RWPE1 (cell line): ENCODE results near the gene TSPAN5.
A peak's percentile ranks its signal among the peaks of the same experiment; 100 is the strongest.

Source experiments
- CTCF ChIA-PET: fragments of 350-600 bp; sonication (Branson Sonifier 250); formaldehyde crosslinking; extraction: SDS; loops from one replicate; lab custom pipeline; 2021; lab: Yijun Ruan, JAX
- POLR2A ChIA-PET: fragments of 400-600 bp; formaldehyde crosslinking; extraction: SDS; loops from one replicate; lab custom pipeline; 2020; ENCODE audit warnings: antibody characterized with exemption; ENCODE audit not compliant: low non-redundant PET; lab: Yijun Ruan, JAX
- DNase-seq: peaks from one replicate; pipeline ENCODE4 v3.0.0; 2012; ENCODE audit warnings: low spot score
- H3K27ac ChIP-seq: fragments of 450-650 bp; 2 replicates; pipeline ENCODE4 v1.5.1; 2017
- CTCF ChIP-seq: fragments of 450-650 bp; conservative IDR thresholded peaks from 2 replicates; pipeline ENCODE4 v1.5.1; 2017; ENCODE audit warnings: low read depth, mild to moderate bottlenecking

The TSPAN5 gene

GRCh38 chr4:98448908-98449307 lies 209.5 kb downstream of the TSPAN5 start:
- CTCF ChIA-PET, result interaction anchor here (0.5 to 0.8 kb wide), 3 partner anchors 19 to 264 kb away, joined by 3 to 5 read pairs (median 4); no protein-coding TSS in a partner anchor
- DNase-seq, result no peak
- TF ChIP-seq CTCF, result no peak
- H3K27ac ChIP-seq, result no peak overlapping the region
- POLR2A ChIA-PET, result no interaction called here

- POLR2A ChIA-PET, result no interaction called here
- peak overlapping the region; percentile 80 for H3K27ac ChIP-seq
- no peak for DNase-seq
These were observed 210.8 kb downstream of the TSPAN5 start for GRCh38 chr4:98447648-98448047.

GRCh38 chr4:98446499-98447375 lies 211.7 kb downstream of the TSPAN5 start:
- POLR2A ChIA-PET, result no interaction called here
- CTCF ChIA-PET, result interaction anchor here (1.0 kb wide), 1 partner anchor 45 kb away, joined by 3 read pairs; no protein-coding TSS in a partner anchor
- TF ChIP-seq CTCF, result no peak
- H3K27ac ChIP-seq, result peak overlapping the region; percentile 80
- peak; percentile 66 for DNase-seq

More at GRCh38 chr4:98447648-98448047, 210.8 kb downstream of the TSPAN5 start:
- no peak for TF ChIP-seq CTCF
- CTCF ChIA-PET, result interaction anchor here (1.0 kb wide), 1 partner anchor 44 kb away, joined by 3 read pairs; no protein-coding TSS in a partner anchor

- POLR2A ChIA-PET, result no interaction called here
- no peak for DNase-seq
- CTCF ChIA-PET, result interaction anchor here (0.7 kb wide), 1 partner anchor 23 kb away, joined by 3 read pairs; no protein-coding TSS in a partner anchor
- no peak for TF ChIP-seq CTCF
- no peak overlapping the region for H3K27ac ChIP-seq
These were observed 214.0 kb downstream of the TSPAN5 start for GRCh38 chr4:98444371-98444770.

- TF ChIP-seq CTCF, result no peak
- ChIA-PET CTCF (no interaction called here), POLR2A (no interaction called here)
- DNase-seq, result no peak
- no peak overlapping the region for H3K27ac ChIP-seq
These were observed 223.6 kb downstream of the TSPAN5 start for GRCh38 chr4:98434816-98435215.

GRCh38 chr4:98433691-98434090 lies 224.7 kb downstream of the TSPAN5 start:
- no peak overlapping the region for H3K27ac ChIP-seq
- POLR2A ChIA-PET, result no interaction called here
- TF ChIP-seq CTCF, result no peak
- no peak for DNase-seq
- CTCF ChIA-PET, result interaction anchor here (0.6 kb wide), 1 partner anchor 34 kb away, joined by 3 read pairs; no protein-coding TSS in a partner anchor
